ENCODE results near the gene CD6.

DNA sequence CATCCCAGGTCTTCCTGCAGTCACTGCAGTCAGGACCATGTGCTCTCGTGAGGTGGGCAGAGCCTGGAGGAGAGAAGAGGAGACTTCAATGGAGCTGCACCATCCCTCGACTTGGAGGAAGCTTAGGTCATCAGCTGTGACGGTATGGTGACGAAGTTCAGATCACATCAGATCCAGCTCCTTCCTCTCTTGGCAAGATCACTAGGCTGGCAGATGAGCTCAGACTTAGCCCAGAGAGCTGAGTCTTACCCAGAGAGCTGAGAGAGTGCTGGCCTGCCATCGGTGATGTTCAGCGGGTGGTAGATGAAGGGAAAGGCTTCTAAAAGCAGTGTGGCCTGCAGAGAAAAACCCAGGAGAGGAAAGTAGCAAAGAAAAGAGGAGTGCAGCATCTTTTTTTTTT, 17.7 kb upstream of the CD6 start:
- no peak for TF ChIP-seq POLR2A (IDR thresholded peaks at IDR 0.05)
- TF ChIP-seq, protein P1, sequence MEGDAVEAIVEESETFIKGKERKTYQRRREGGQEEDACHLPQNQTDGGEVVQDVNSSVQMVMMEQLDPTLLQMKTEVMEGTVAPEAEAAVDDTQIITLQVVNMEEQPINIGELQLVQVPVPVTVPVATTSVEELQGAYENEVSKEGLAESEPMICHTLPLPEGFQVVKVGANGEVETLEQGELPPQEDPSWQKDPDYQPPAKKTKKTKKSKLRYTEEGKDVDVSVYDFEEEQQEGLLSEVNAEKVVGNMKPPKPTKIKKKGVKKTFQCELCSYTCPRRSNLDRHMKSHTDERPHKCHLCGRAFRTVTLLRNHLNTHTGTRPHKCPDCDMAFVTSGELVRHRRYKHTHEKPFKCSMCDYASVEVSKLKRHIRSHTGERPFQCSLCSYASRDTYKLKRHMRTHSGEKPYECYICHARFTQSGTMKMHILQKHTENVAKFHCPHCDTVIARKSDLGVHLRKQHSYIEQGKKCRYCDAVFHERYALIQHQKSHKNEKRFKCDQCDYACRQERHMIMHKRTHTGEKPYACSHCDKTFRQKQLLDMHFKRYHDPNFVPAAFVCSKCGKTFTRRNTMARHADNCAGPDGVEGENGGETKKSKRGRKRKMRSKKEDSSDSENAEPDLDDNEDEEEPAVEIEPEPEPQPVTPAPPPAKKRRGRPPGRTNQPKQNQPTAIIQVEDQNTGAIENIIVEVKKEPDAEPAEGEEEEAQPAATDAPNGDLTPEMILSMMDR (IDR thresholded peaks at IDR 0.05) = no peak
- no peak for TF ChIP-seq POLR2AphosphoS5 (IDR thresholded peaks at IDR 0.05)

All from breast epithelium (tissue), 3 donors.